Hepatocyte (in vitro differentiated cells): ENCODE measurements around the gene ANGPTL7. TPM values are rescaled to one million over a fixed set of nuclear protein-coding genes. Genes with fewer than 3 reads are reported as not detected.

Source experiments
- DNase-seq: peaks from one replicate; pipeline ENCODE4 v3.0.0-alpha.2; 2016; ENCODE audit warnings: low spot score
- H2AFZ ChIP-seq: fragments of 200-600 bp; sonication (generic); 2 replicates; pipeline ENCODE4 v1.6.0; 2016; ENCODE audit warnings: antibody characterized with exemption, mild to moderate bottlenecking
- H3K27ac ChIP-seq: fragments of 200-600 bp; sonication (generic); 2 replicates; pipeline ENCODE4 v1.5.1; 2016; ENCODE audit warnings: mild to moderate bottlenecking
- H3K27me3 ChIP-seq: fragments of 200-600 bp; sonication (generic); 2 replicates; pipeline ENCODE4 v1.6.1; 2016
- H3K36me3 ChIP-seq: fragments of 200-600 bp; sonication (generic); replicated peaks from 2 replicates; pipeline ENCODE4 v1.5.1; 2016; ENCODE audit warnings: low read depth; ENCODE audit not compliant: insufficient read depth
- H3K4me1 ChIP-seq: fragments of 200-600 bp; sonication (generic); 2 replicates; pipeline ENCODE4 v1.5.1; 2016; ENCODE audit warnings: mild to moderate bottlenecking, moderate library complexity; ENCODE audit not compliant: insufficient read depth
- H3K4me2 ChIP-seq: fragments of 200-600 bp; sonication (generic); 2 replicates; pipeline ENCODE4 v1.6.0; 2016
- H3K4me3 ChIP-seq: fragments of 200-600 bp; sonication (generic); 2 replicates; pipeline ENCODE4 v1.5.1; 2016; ENCODE audit warnings: mild to moderate bottlenecking
- H3K79me2 ChIP-seq: fragments of 200-600 bp; sonication (generic); 2 replicates; pipeline ENCODE4 v1.6.0; 2017; ENCODE audit warnings: mild to moderate bottlenecking
- H3K9me2 ChIP-seq: fragments of 200-600 bp; sonication (generic); replicated peaks from 2 replicates; pipeline ENCODE4 v1.6.0; 2017; ENCODE audit warnings: mild to moderate bottlenecking; ENCODE audit not compliant: insufficient read depth
- H3K9me3 ChIP-seq: fragments of 200-600 bp; sonication (generic); 2 replicates; pipeline ENCODE4 v1.5.1; 2016; ENCODE audit warnings: low read depth, mild to moderate bottlenecking
- H4K20me1 ChIP-seq: fragments of 200-600 bp; sonication (generic); 2 replicates; pipeline ENCODE4 v1.6.0; 2016; ENCODE audit warnings: mild to moderate bottlenecking; ENCODE audit not compliant: insufficient read depth, poor library complexity, severe bottlenecking
- EZH2 ChIP-seq: fragments of 200-600 bp; sonication (generic); IDR thresholded peaks from 2 replicates; pipeline ENCODE4 v1.6.1; 2016; ENCODE audit warnings: antibody characterized with exemption, mild to moderate bottlenecking, borderline replicate concordance
- EZH2phosphoT487 ChIP-seq: fragments of 200-600 bp; sonication (generic); IDR thresholded peaks from one replicate; pipeline ENCODE4 v1.6.1; 2018; ENCODE audit warnings: antibody characterized with exemption, mild to moderate bottlenecking, low read depth, moderate library complexity; ENCODE audit not compliant: unreplicated experiment, severe bottlenecking
- whole genome bisulfite sequencing: methylation state at CpG from one replicate; pipeline ENCODE4 v1.1.6; 2016; ENCODE audit warnings: low lambda C conversion rate; ENCODE audit errors: missing lambda C conversion rate; 5-methylcytosine and 5-hydroxymethylcytosine counted together
- polyA plus RNA-seq: library from polyadenylated mRNA; unstranded; fragments of >200 nt; fragmentation: Nextera tagmentation; extraction: Ambion mirVana; gene quantifications from 2 replicates; pipeline ENCODE4 v1.2.1, GENCODE V29; 2016
- small RNA-seq: library from RNA; depleted of rRNA; stranded (forward); fragments of <200 nt; gene quantifications from one replicate; pipeline ENCODE3, GENCODE V24; 2014
- total RNA-seq: library from RNA; depleted of rRNA; stranded (reverse); fragments of >200 nt; gene quantifications from 2 replicates; pipeline ENCODE4 v1.2.3, GENCODE V29; 2014
- TF ChIP-seq, protein P1 (sequence below): fragments of 200-600 bp; sonication (generic); IDR thresholded peaks from 2 replicates; pipeline ENCODE4 v1.5.1; 2016; ENCODE audit warnings: antibody characterized with exemption, mild to moderate bottlenecking; ENCODE audit not compliant: poor library complexity

Gene ANGPTL7
- total and polyA plus RNA-seq, 2 experiments from 2014 or later, result 25.6 to 50.5 TPM

GRCh38 chr1:11237356-11237755 is 48.2 kb downstream of the ANGPTL7 start:
- Histone ChIP-seq H3K9me3 (no peaks in the 10 kb centered on the region), H3K4me3 (no peak overlapping the region), H4K20me1 (no peaks in the 10 kb centered on the region), H3K27ac (no peak overlapping the region), H3K4me2 (no peak overlapping the region), H3K4me1 (no peaks in the 10 kb centered on the region), H3K27me3 (no peaks in the 10 kb centered on the region), H2AFZ (no peak overlapping the region), H3K36me3 (no peaks in the 10 kb centered on the region), H3K79me2 (no peaks in the 10 kb centered on the region), H3K9me2 (no peaks in the 10 kb centered on the region)
- TF ChIP-seq EZH2, result no peak
- TF ChIP-seq, protein P1, sequence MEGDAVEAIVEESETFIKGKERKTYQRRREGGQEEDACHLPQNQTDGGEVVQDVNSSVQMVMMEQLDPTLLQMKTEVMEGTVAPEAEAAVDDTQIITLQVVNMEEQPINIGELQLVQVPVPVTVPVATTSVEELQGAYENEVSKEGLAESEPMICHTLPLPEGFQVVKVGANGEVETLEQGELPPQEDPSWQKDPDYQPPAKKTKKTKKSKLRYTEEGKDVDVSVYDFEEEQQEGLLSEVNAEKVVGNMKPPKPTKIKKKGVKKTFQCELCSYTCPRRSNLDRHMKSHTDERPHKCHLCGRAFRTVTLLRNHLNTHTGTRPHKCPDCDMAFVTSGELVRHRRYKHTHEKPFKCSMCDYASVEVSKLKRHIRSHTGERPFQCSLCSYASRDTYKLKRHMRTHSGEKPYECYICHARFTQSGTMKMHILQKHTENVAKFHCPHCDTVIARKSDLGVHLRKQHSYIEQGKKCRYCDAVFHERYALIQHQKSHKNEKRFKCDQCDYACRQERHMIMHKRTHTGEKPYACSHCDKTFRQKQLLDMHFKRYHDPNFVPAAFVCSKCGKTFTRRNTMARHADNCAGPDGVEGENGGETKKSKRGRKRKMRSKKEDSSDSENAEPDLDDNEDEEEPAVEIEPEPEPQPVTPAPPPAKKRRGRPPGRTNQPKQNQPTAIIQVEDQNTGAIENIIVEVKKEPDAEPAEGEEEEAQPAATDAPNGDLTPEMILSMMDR, result no peak
- no peak for DNase-seq
- 95% methylated on average over 6 of the region's 6 CpGs for WGBS

GRCh38 chr1:11238311-11238710 is 49.2 kb downstream of the ANGPTL7 start:
- Histone ChIP-seq H3K36me3 (no peaks in the 10 kb centered on the region), H4K20me1 (no peaks in the 10 kb centered on the region), H2AFZ (no peak overlapping the region), H3K9me3 (no peaks in the 10 kb centered on the region), H3K27ac (no peak overlapping the region), H3K9me2 (no peaks in the 10 kb centered on the region), H3K4me1 (no peaks in the 10 kb centered on the region), H3K4me2 (no peak overlapping the region), H3K79me2 (no peaks in the 10 kb centered on the region), H3K4me3 (no peak overlapping the region), H3K27me3 (no peaks in the 10 kb centered on the region)
- no peak for DNase-seq
- no peak for TF ChIP-seq EZH2
- TF ChIP-seq, protein P1, result no peak
- TF ChIP-seq EZH2phosphoT487, result no peak
- WGBS, result 97% methylated on average over 7 of the region's 7 CpGs

GRCh38 chr1:11245248-11245647 is 56.1 kb downstream of the ANGPTL7 start:
- Histone ChIP-seq H4K20me1 (no peaks in the 10 kb centered on the region), H3K4me3 (no peak overlapping the region), H3K27ac (no peak overlapping the region), H3K36me3 (no peaks in the 10 kb centered on the region), H3K79me2 (no peaks in the 10 kb centered on the region), H3K4me2 (no peak overlapping the region), H3K27me3 (no peaks in the 10 kb centered on the region), H3K9me3 (no peaks in the 10 kb centered on the region), H2AFZ (no peak overlapping the region), H3K9me2 (no peaks in the 10 kb centered on the region), H3K4me1 (no peaks in the 10 kb centered on the region)
- no peak for DNase-seq
- 91% methylated on average over 3 of the region's 3 CpGs for WGBS
- TF ChIP-seq EZH2phosphoT487 (no peak), EZH2 (no peak)
- TF ChIP-seq, protein P1, result no peak

Small RNAs within 50 kb of the gene (small RNA-seq; reads per million reads assigned to genes)
- gene RNU6-291P, result not detected
- gene RNU6-537P, result not detected
- not detected for gene RPL39P6

Other genes with a start within 250 kb of the ANGPTL7 start
- 78.0 and 80.0 TPM in 2 replicates for gene TARDBP, start 176.7 kb upstream of the ANGPTL7 start, total RNA-seq
- 129 and 130 TPM in 2 replicates for gene TARDBP, start 176.7 kb upstream of the ANGPTL7 start, polyA plus RNA-seq
- 1.0 and 3.3 TPM in 2 replicates for gene MASP2, start 142.1 kb upstream of the ANGPTL7 start, total RNA-seq
- gene MASP2, start 142.1 kb upstream of the ANGPTL7 start, polyA plus RNA-seq, result 9.5 and 16.6 TPM in 2 replicates
- gene SRM, start 129.3 kb upstream of the ANGPTL7 start, total RNA-seq, result 22.7 and 28.6 TPM in 2 replicates
- gene SRM, start 129.3 kb upstream of the ANGPTL7 start, polyA plus RNA-seq, result 186 and 207 TPM in 2 replicates
- gene EXOSC10, start 89.5 kb upstream of the ANGPTL7 start, total RNA-seq, result 42.0 and 47.0 TPM in 2 replicates
- 44.2 and 47.2 TPM in 2 replicates for gene EXOSC10, start 89.5 kb upstream of the ANGPTL7 start, polyA plus RNA-seq
- 35.8 and 37.7 TPM in 2 replicates for gene MTOR, start 73.2 kb downstream of the ANGPTL7 start, total RNA-seq
- gene MTOR, start 73.2 kb downstream of the ANGPTL7 start, polyA plus RNA-seq, result 11.9 and 17.2 TPM in 2 replicates
- gene UBIAD1, start 83.8 kb downstream of the ANGPTL7 start, total RNA-seq, result 9.1 and 9.8 TPM in 2 replicates
- 15.5 and 18.3 TPM in 2 replicates for gene UBIAD1, start 83.8 kb downstream of the ANGPTL7 start, polyA plus RNA-seq